VCaP (cell line): ENCODE data around the gene HDDC3.

Experiments
- H3K27ac ChIP-seq: fragments of 450-650 bp; 2 replicates; pipeline ENCODE4 v1.5.1; 2017
- TF ChIP-seq, protein P1 (sequence below): fragments of 450-650 bp; conservative IDR thresholded peaks from 2 replicates; pipeline ENCODE4 v1.5.1; 2017; ENCODE audit warnings: mild to moderate bottlenecking, moderate library complexity

Gene HDDC3

DNA sequence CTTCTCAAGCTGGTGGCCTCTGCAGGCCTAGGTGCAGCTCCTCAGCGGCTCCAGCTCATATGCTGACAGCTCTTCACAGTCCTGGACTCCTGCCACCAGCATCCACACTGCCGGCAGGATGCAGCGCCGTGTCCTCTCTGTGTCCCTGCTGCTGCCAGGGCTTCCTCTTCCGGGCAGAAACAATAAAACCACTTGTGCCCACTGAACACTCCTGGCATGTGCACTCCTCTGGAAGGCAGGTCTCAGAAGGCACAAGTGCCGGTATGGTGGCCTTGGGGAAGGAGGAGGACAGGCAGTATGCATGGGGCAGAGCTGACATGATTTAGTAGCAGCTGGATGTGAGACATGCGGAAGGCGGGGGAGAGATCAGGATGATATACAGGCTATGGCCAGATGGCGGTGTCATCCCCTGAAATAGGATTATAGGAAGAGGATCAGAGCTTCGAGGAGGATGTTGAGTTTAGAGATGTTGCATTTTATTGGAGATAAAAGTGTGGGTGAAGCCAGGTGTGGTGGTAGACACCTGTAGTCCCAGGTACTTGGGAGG is 36.7 kb downstream of the HDDC3 start:
- H3K27ac ChIP-seq, result peak overlapping the region; percentile 92
- TF ChIP-seq, protein P1, sequence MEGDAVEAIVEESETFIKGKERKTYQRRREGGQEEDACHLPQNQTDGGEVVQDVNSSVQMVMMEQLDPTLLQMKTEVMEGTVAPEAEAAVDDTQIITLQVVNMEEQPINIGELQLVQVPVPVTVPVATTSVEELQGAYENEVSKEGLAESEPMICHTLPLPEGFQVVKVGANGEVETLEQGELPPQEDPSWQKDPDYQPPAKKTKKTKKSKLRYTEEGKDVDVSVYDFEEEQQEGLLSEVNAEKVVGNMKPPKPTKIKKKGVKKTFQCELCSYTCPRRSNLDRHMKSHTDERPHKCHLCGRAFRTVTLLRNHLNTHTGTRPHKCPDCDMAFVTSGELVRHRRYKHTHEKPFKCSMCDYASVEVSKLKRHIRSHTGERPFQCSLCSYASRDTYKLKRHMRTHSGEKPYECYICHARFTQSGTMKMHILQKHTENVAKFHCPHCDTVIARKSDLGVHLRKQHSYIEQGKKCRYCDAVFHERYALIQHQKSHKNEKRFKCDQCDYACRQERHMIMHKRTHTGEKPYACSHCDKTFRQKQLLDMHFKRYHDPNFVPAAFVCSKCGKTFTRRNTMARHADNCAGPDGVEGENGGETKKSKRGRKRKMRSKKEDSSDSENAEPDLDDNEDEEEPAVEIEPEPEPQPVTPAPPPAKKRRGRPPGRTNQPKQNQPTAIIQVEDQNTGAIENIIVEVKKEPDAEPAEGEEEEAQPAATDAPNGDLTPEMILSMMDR, result peak; percentile 62

GRCh38 chr15:90893175-90894090 is 38.9 kb downstream of the HDDC3 start:
- peak overlapping the region; percentile 92 for H3K27ac ChIP-seq
- TF ChIP-seq, protein P1, result peak; percentile 30

GRCh38 chr15:90892498-90893174 is 39.7 kb downstream of the HDDC3 start:
- no peak overlapping the region; the same call in 1 of the 2 replicates for H3K27ac ChIP-seq
- TF ChIP-seq, protein P1, result no peak

- TF ChIP-seq, protein P1, result no peak
- no peak overlapping the region for H3K27ac ChIP-seq
Observed at GRCh38 chr15:90892023-90892422, 40.3 kb downstream of the HDDC3 start.

DNA sequence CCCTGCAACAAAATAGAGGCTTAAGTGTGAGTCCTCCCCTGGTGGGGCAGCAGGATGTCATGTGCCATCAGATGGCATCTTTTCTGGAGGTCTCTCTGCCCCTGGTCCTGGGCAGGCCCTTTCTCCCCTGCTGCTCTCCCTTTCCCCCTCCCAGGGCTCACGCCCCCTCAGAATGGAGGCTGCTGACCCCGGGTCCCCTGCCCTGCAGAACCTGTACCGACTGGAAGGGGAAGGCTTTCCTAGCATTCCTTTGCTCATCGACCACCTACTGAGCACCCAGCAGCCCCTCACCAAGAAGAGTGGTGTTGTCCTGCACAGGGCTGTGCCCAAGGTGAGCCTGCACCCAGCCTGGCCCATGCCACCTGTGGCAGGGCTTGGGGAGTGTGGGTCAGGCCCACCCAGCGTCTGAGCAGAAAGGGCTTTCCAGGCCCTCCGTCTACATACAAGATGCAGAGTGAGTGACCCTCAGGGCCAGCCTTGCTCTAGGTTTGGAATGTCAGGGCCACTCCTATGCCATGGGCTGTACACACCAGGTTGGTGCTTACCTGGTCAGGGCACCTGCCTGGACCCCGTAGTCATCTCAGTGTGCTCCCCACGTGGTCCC is 40.9 kb downstream of the HDDC3 start:
- TF ChIP-seq, protein P1, result no peak
- H3K27ac ChIP-seq, result no peak overlapping the region

DNA sequence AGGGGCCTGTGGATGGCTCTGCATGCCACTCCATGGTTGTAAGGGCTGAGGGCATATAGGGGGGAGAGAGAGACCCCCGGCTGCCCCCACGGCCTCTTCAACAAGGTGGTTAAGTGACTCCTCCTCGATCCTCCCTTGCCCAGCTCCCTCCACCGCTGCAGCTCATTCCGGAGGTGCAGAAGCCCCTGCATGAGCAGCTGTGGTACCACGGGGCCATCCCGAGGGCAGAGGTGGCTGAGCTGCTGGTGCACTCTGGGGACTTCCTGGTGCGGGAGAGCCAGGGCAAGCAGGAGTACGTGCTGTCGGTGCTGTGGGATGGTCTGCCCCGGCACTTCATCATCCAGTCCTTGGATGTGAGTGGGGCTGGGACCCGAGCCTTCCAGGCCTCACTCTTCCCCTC is 41.5 kb downstream of the HDDC3 start:
- TF ChIP-seq, protein P1, result no peak
- no peak overlapping the region for H3K27ac ChIP-seq
